Measurements from ENCODE around the gene ANGEL2. TPM values are rescaled to one million over a fixed set of nuclear protein-coding genes. Genes with fewer than 3 reads are reported as not detected.

Gene ANGEL2
- total RNA-seq, 2 donors from 2014 or later, result 16.9 to 21.6 TPM

DNA sequence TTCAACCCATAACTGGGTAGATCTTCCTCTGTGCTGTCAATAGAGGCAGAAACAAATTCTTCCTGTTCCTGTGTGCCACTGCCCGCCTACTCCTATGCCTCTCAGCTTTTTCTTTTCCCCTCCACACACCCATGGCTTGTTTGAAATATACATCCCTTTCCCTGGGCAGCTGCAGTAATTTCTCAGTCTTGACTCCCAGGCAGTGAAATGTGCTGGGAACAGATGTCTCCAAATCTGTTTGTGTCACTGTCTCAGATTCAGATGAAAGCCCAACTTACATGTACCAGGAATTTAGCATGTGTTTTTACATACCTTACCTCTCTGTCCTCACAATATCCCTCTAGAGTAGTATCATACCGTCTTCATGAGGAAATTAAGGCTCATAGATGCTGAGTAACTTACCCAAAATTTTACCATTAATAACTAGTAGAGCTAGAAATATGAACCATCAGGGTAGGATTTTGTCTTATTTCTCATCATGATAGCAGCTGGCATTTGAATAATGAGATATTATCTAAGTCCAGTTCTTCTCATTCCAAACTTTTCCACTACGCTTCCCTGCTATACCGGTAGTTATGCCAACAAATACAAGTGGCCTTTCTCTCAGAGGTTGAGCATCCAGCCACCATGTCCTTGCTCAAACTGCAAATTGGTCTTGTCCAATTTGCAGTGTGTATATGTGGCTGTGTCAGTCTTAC lies 70.1 kb downstream of the ANGEL2 start:
- DNase-seq (ENCODE audit: low spot score), result no peak
- no peaks in the 10 kb centered on the region for H3K27me3 ChIP-seq
- peaks cover 0 to 9% of the 10 kb centered on the region in 2 donors for H3K9me3 ChIP-seq
- H3K4me3 ChIP-seq, result no peak overlapping the region
- no peaks in the 10 kb centered on the region for H3K36me3 ChIP-seq
- H3K4me1 ChIP-seq, result peaks cover 0 to 4% of the 10 kb centered on the region in 2 donors
- TF ChIP-seq, protein P1, sequence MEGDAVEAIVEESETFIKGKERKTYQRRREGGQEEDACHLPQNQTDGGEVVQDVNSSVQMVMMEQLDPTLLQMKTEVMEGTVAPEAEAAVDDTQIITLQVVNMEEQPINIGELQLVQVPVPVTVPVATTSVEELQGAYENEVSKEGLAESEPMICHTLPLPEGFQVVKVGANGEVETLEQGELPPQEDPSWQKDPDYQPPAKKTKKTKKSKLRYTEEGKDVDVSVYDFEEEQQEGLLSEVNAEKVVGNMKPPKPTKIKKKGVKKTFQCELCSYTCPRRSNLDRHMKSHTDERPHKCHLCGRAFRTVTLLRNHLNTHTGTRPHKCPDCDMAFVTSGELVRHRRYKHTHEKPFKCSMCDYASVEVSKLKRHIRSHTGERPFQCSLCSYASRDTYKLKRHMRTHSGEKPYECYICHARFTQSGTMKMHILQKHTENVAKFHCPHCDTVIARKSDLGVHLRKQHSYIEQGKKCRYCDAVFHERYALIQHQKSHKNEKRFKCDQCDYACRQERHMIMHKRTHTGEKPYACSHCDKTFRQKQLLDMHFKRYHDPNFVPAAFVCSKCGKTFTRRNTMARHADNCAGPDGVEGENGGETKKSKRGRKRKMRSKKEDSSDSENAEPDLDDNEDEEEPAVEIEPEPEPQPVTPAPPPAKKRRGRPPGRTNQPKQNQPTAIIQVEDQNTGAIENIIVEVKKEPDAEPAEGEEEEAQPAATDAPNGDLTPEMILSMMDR (IDR thresholded peaks at IDR 0.05), result no peak
- no peak overlapping the region for H3K27ac ChIP-seq

DNA sequence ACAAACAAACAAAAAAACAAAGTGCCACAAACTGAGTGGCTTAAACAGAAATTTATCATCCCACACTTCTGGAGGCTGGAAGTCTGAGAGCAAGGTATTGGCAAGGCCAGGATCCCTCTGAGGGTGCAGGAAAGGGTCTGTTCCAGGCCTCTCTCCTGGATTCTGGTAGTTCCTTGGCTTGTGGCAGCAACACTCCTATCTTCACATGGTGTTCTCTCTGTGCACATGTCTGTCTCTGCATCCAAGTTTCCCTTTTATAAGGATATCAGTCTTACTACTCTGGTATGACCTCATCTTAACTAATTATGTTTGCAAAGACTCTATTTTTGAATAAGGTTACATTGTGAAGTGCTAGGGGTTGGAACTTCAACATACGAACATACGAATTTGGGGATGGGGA lies 70.6 kb downstream of the ANGEL2 start:
- H3K9me3 ChIP-seq, result peaks cover 0 to 14% of the 10 kb centered on the region in 2 donors
- no peak overlapping the region for H3K27ac ChIP-seq
- H3K4me1 ChIP-seq, result peaks cover 0 to 2% of the 10 kb centered on the region in 2 donors
- TF ChIP-seq, protein P1 (IDR thresholded peaks at IDR 0.05), result no peak
- H3K27me3 ChIP-seq, result no peaks in the 10 kb centered on the region
- H3K36me3 ChIP-seq, result no peaks in the 10 kb centered on the region
- no peak overlapping the region for H3K4me3 ChIP-seq
- no peak for DNase-seq (ENCODE audit: low spot score)

DNA sequence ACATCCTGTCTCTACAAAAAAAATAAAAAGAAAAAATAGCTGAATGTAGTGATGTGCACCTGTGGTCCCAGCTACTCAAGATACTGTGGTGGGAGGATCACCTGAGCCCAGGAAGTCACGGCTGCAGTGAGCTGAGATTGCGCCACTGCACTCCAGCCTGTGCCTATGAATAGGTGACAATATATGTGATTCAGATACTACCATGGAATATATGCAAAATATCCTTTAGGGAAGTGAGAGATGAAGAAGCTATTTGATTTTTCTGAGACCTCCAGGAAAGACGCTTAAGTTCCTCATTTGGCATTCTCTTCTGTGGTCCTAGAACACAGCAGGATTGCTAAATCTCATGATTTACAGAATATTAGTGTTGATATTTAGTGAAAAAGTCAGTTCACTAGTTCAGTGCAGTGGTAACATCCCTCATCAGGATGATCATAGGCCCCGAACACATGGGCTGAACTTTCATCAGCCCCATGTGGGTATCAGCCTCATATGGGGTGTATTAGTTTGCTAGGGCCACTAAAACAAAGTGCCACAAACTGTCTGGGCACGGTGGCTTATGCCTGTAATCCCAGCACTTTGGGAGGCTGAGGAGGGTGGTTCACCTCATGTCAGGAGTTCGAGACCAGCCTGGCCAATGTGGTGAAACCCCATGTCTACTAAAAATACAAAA lies 71.3 kb downstream of the ANGEL2 start:
- DNase-seq (ENCODE audit: low spot score), result no peak
- TF ChIP-seq, protein P1 (IDR thresholded peaks at IDR 0.05), result no peak
- H3K4me1 ChIP-seq, result no peaks in the 10 kb centered on the region
- no peak overlapping the region for H3K4me3 ChIP-seq
- H3K27ac ChIP-seq, result no peak overlapping the region
- H3K36me3 ChIP-seq, result no peaks in the 10 kb centered on the region
- peaks cover 0 to 20% of the 10 kb centered on the region in 2 donors for H3K9me3 ChIP-seq
- H3K27me3 ChIP-seq, result no peaks in the 10 kb centered on the region

DNA sequence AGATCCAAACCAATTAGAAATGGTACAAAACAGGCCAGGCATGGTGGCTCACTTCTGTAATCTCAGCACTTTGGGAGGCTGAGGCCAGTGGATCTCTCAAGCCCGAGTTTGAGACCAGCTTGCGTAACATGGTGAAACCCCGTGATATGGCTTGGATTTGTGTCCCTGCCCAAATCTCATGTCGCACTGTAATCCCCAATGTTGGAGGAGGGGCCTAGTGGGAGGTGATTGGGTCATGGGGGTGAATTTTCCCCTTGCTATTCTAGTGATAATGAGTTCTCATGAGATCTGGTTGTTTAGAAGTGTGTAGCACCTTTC lies 72.3 kb downstream of the ANGEL2 start:
- TF ChIP-seq, protein P1 (IDR thresholded peaks at IDR 0.05), result no peak
- no peak for DNase-seq (ENCODE audit: low spot score)
- H3K9me3 ChIP-seq, result peaks cover 0 to 25% of the 10 kb centered on the region in 2 donors

DNA sequence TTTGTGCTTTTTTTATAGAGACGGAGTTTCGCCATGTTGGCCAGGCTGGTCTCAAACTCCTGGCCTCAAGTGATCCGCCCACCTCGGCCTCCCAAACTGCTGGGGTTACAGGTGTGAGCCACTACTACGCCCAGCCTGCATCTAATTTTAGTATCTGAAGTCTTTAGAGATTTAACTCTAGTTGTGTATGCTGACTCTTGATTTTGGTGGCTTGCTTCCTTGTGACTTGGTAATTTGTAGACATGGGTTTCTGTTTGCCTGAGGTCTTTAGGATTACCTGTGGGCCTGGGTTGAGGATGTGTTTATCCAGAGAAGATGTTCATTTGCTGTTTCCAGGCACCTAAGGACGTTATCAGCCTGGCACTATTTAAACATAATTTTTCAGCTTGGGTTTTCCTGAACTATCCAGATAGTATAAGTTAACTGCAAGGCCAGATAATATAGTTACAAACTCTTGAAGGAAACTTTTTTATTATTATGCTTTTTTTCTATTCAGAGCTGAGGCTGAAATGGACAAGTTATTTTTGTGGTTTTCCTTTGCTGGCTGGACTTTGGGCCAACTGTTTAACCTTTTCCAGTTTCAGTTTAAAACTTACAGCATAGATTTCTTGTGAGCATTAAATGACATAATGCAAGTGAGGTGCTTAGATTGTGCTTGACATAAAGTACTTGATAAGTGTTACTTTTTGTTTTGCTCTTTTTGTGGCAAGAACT lies 72.8 kb downstream of the ANGEL2 start:
- DNase-seq (ENCODE audit: low spot score), result no peak
- Histone ChIP-seq H3K9me3 (peaks cover 0 to 25% of the 10 kb centered on the region in 2 donors), H3K36me3 (no peaks in the 10 kb centered on the region)

More for the DNA sequence above, 72.3 kb downstream of the ANGEL2 start:
- Histone ChIP-seq H3K4me3 (no peak overlapping the region), H3K4me1 (no peaks in the 10 kb centered on the region), H3K27ac (no peak overlapping the region), H3K36me3 (no peaks in the 10 kb centered on the region), H3K27me3 (no peaks in the 10 kb centered on the region)

More for the DNA sequence above, 72.8 kb downstream of the ANGEL2 start:
- Histone ChIP-seq H3K4me1 (no peaks in the 10 kb centered on the region), H3K27me3 (no peaks in the 10 kb centered on the region), H3K27ac (no peak overlapping the region), H3K4me3 (no peak overlapping the region)
- TF ChIP-seq, protein P1 (IDR thresholded peaks at IDR 0.05), result no peak

Other genes with a start within 250 kb of the ANGEL2 start
- 10 to 100 TPM; 28.2 to 46.1 TPM for gene NSL1, start 224.1 kb downstream of the ANGEL2 start, total RNA-seq
- gene TATDN3, start 224.0 kb downstream of the ANGEL2 start, total RNA-seq, result 10 to 100 TPM; 12.6 to 39.6 TPM
- gene SPATA45, start 168.2 kb downstream of the ANGEL2 start, total RNA-seq, result not detected
- gene FLVCR1, start 157.6 kb downstream of the ANGEL2 start, total RNA-seq, result 1 to 10 TPM in 1 of 2 donors, under 1 TPM in 1; 0.89 to 2.4 TPM
- gene VASH2, start 65.3 kb downstream of the ANGEL2 start, total RNA-seq, result under 1 TPM; 0.47 to 0.82 TPM
- 10 to 100 TPM in 1 of 2 donors, 1 to 10 TPM in 1; 9.2 to 10.1 TPM for gene RPS6KC1, start 35.4 kb upstream of the ANGEL2 start, total RNA-seq